ENCODE results near the gene PTPRO. TPM values are rescaled to one million over a fixed set of nuclear protein-coding genes. Genes with fewer than 3 reads are reported as not detected.

Gene PTPRO
- polyA plus RNA-seq, 1 donor from 2014 or later: 9.4 TPM

- peaks cover 0 to 6% (median 1%) of the 10 kb centered on the region in 3 donors for H3K4me1 Mint-ChIP-seq
- no peak overlapping the region for H3K4me3 Mint-ChIP-seq
- peaks cover 2% of the 10 kb centered on the region for H3K36me3 Mint-ChIP-seq
- H3K27me3 Mint-ChIP-seq: peaks cover 24% of the 10 kb centered on the region
- no peaks in the 10 kb centered on the region for H3K9me3 Mint-ChIP-seq
- H3K27ac Mint-ChIP-seq: no peak overlapping the region
Observed at GRCh38 chr12:15323480-15323879, 1.2 kb downstream of the PTPRO start.

DNA sequence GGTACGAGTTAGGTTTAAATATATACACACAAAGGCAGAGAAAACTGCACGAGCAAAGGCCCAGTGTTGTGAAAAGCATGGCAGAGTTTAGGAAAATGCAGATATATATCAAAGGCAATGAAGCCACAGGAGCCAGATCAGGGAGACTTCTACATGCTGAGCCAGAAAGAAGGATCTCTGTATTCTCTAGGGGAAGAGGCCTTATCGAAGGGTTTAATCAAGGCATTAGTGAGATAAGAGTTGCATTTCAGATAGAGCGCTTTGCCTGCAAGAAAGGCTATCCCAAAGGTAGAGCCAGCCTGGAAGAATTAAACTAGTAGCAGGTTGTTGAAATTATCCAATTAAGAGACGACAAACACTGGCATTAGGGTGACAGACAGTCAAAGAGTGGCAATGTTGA, 7.6 kb downstream of the PTPRO start:
- H3K9me3 Mint-ChIP-seq: no peaks in the 10 kb centered on the region
- H3K36me3 Mint-ChIP-seq: no peaks in the 10 kb centered on the region
- H3K4me3 Mint-ChIP-seq: no peak overlapping the region
- H3K27me3 Mint-ChIP-seq: peaks cover 4% of the 10 kb centered on the region
- H3K27ac Mint-ChIP-seq: no peak overlapping the region
- H3K4me1 Mint-ChIP-seq: no peaks in the 10 kb centered on the region

DNA sequence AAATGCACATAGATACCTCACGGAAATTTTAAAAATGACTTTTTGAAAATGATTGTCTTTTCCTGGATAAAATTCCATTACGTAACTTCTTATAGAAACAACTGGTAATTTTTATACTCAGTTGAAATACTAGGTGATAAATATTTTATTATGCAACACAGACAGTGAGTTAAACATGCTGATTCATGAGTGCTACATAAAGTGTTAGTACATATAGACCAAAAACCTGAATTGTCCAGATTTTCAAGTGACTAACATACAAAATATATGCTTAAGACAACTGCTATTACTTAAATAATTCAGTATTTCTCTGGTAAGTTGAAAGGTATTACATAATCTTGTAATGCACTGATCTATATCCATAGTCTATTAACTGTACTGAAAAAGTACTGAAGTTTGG, 11.9 kb downstream of the PTPRO start:
- Mint-ChIP-seq H3K27ac (no peak overlapping the region), H3K4me3 (no peak overlapping the region), H3K4me1 (no peaks in the 10 kb centered on the region), H3K9me3 (no peaks in the 10 kb centered on the region), H3K27me3 (no peaks in the 10 kb centered on the region), H3K36me3 (no peaks in the 10 kb centered on the region)

DNA sequence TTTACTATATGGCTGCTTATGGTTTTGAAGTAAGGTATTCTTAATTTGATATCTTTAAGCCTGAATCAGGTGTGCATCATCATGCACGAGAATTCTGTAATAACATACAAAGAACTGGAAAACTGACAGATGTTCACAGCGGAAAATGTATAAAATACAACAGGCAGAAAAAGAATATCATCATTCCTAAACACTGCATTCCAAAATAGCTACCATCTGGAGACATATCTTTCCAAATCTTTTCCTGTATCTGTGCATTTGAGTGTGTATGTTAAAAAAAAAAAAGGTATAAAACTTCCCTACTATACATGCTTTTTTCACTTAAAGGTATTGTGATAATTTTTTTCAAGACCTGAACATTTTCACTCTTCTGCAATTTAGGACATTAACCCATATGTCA, 13.7 kb downstream of the PTPRO start:
- H3K27me3 Mint-ChIP-seq: no peaks in the 10 kb centered on the region
- H3K27ac Mint-ChIP-seq: no peak overlapping the region
- H3K9me3 Mint-ChIP-seq: no peaks in the 10 kb centered on the region
- H3K4me3 Mint-ChIP-seq: no peak overlapping the region
- H3K36me3 Mint-ChIP-seq: no peaks in the 10 kb centered on the region
- no peaks in the 10 kb centered on the region for H3K4me1 Mint-ChIP-seq

- Mint-ChIP-seq H3K4me1 (no peaks in the 10 kb centered on the region), H3K27me3 (no peaks in the 10 kb centered on the region), H3K9me3 (no peaks in the 10 kb centered on the region), H3K36me3 (no peaks in the 10 kb centered on the region), H3K27ac (no peak overlapping the region), H3K4me3 (no peak overlapping the region)
Observed at GRCh38 chr12:15336768-15337553, 14.7 kb downstream of the PTPRO start.

- no peak overlapping the region for H3K27ac Mint-ChIP-seq
- no peaks in the 10 kb centered on the region for H3K4me1 Mint-ChIP-seq
- H3K4me3 Mint-ChIP-seq: no peak overlapping the region
- H3K27me3 Mint-ChIP-seq: peaks cover 2% of the 10 kb centered on the region
- no peaks in the 10 kb centered on the region for H3K36me3 Mint-ChIP-seq
- peaks cover 0 to 4% (median 3%) of the 10 kb centered on the region in 3 donors for H3K9me3 Mint-ChIP-seq
Observed at GRCh38 chr12:15341371-15341770, 19.1 kb downstream of the PTPRO start.

DNA sequence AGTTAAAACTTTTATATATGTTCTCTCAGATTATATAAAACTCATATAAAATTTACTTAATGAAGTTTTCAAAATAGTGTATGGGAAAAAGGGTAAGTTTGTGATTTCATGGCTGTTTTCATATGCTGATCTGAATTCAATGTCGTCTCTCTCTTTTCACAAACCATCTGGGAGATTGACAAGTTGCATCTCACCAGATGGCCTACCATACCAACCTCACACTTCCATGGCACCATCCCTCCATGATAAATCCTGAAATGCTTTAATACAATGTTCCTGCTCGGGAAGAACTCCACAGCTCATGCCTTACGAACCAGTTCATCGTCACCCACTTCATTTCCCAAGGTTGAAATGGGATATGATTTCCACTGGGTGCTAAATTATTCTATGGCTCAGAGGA, 22.3 kb downstream of the PTPRO start:
- Mint-ChIP-seq H3K9me3 (peaks cover 0 to 4% (median 3%) of the 10 kb centered on the region in 3 donors), H3K4me3 (no peak overlapping the region), H3K27me3 (peaks cover 2% of the 10 kb centered on the region), H3K4me1 (no peaks in the 10 kb centered on the region), H3K27ac (no peak overlapping the region), H3K36me3 (no peaks in the 10 kb centered on the region)

DNA sequence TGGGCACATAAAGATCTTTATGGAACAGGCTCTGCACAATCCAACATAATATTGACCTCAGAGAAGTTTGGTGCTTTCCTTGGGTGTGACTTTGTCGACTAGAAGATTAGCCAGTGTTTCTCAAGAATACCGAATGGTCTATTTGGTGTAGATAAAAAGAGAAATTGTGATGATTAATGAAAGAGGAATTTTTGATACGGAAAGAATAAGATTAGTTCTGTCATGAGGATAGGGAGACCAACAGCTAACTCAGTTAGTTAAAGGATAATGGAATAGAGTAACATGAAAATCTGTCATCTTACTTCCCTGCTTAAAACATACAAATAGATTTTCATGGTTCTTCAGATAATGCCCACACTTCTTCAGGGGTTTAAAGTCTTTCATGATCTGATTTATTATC, 24.2 kb downstream of the PTPRO start:
- Mint-ChIP-seq H3K27me3 (peaks cover 4% of the 10 kb centered on the region), H3K9me3 (peaks cover 0 to 4% (median 3%) of the 10 kb centered on the region in 3 donors), H3K36me3 (no peaks in the 10 kb centered on the region), H3K4me3 (no peak overlapping the region), H3K27ac (no peak overlapping the region), H3K4me1 (no peaks in the 10 kb centered on the region)

DNA sequence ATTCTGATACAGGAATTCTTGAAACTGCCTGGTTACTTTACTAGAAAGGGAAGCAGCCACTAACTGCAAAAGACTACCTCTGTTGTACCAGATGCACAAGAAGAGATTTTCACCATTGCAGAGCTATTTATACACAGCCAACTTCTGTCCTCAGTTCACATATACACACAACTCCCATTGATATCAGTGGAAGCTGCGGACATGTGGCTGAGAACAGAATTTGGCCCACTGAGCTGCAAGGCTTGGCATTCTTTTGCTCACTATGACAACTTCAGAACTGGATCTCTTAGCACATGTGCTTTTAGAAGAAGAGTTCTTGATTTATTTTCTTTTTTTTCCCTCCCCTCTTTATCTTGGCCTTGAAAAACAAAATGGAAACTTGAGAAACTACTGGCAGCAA, 28.3 kb downstream of the PTPRO start:
- Mint-ChIP-seq H3K27ac (no peak overlapping the region), H3K4me3 (no peak overlapping the region), H3K9me3 (peaks cover 0 to 3% (median 0%) of the 10 kb centered on the region in 3 donors), H3K27me3 (peaks cover 2% of the 10 kb centered on the region), H3K36me3 (no peaks in the 10 kb centered on the region), H3K4me1 (no peaks in the 10 kb centered on the region)

- no peaks in the 10 kb centered on the region for H3K9me3 Mint-ChIP-seq
- H3K4me3 Mint-ChIP-seq: no peak overlapping the region
- H3K36me3 Mint-ChIP-seq: no peaks in the 10 kb centered on the region
- H3K27ac Mint-ChIP-seq: no peak overlapping the region
- peaks cover 0 to 1% (median 0%) of the 10 kb centered on the region in 3 donors for H3K4me1 Mint-ChIP-seq
- H3K27me3 Mint-ChIP-seq: peaks cover 1% of the 10 kb centered on the region
Observed at GRCh38 chr12:15355766-15356165, 33.5 kb downstream of the PTPRO start.

- H3K27ac Mint-ChIP-seq: no peak overlapping the region
- no peak overlapping the region for H3K4me3 Mint-ChIP-seq
- no peaks in the 10 kb centered on the region for H3K27me3 Mint-ChIP-seq
- H3K9me3 Mint-ChIP-seq: no peaks in the 10 kb centered on the region
- peaks cover 0 to 1% (median 0%) of the 10 kb centered on the region in 3 donors for H3K4me1 Mint-ChIP-seq
- no peaks in the 10 kb centered on the region for H3K36me3 Mint-ChIP-seq
Observed at GRCh38 chr12:15356951-15357364, 34.6 kb downstream of the PTPRO start.

DNA sequence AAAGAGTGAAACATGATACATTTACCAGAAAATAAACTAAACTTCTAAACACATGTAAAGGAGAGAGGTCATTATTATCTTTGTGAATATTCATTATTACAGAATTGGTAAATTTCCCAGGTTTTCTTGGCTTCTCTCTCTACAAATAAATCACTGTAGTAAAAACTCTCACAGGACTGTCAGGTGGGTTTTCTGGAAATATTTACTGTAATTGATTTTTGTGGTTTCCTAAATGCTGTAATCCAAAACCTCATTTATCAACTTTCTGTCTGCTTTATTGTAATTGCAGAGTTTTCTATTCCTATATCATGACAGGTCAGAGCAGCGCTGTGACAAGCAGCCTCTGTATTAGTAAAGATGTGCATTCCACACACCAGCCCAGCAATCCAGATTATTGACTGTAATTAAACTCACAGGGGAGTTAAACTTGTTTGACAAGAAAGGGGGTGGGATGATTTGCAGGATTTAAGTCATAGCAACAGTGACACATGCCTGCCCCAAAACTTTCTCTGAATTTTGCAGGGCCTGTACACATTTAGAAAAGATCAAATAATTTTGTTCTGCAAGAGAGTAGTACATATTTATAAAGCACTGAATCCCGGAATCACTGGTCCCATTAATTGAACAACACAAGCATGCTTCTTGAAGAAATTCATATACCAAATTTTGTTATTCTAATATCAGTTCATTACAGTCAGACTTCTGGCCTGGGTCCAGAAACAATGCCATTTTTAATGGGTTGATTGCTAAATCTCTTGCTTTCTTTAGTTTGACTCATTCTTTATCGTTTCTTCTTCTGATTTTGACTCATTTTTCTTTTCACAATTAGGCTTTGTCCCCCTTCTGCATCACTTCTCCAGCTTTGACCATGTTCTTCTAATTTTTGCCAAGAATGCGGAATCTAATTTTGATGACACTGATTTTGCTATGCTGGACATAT, 42.2 kb downstream of the PTPRO start:
- Mint-ChIP-seq H3K27ac (no peak overlapping the region), H3K27me3 (peaks cover 8% of the 10 kb centered on the region), H3K4me3 (no peak overlapping the region), H3K4me1 (no peaks in the 10 kb centered on the region), H3K36me3 (no peaks in the 10 kb centered on the region), H3K9me3 (peaks cover 0 to 2% (median 0%) of the 10 kb centered on the region in 3 donors)

GRCh38 chr12:15368812-15369211, 46.5 kb downstream of the PTPRO start:
- H3K4me1 Mint-ChIP-seq: no peaks in the 10 kb centered on the region
- peaks cover 10% of the 10 kb centered on the region for H3K27me3 Mint-ChIP-seq
- H3K4me3 Mint-ChIP-seq: no peak overlapping the region

GRCh38 chr12:15372352-15372751, 50.0 kb downstream of the PTPRO start:
- Mint-ChIP-seq H3K4me1 (no peaks in the 10 kb centered on the region), H3K9me3 (peaks cover 6 to 9% (median 6%) of the 10 kb centered on the region in 3 donors), H3K4me3 (no peak overlapping the region), H3K27me3 (peaks cover 4% of the 10 kb centered on the region), H3K36me3 (no peaks in the 10 kb centered on the region), H3K27ac (no peak overlapping the region)

More at GRCh38 chr12:15368812-15369211, 46.5 kb downstream of the PTPRO start:
- H3K9me3 Mint-ChIP-seq: peaks cover 0 to 2% (median 0%) of the 10 kb centered on the region in 3 donors
- no peaks in the 10 kb centered on the region for H3K36me3 Mint-ChIP-seq
- H3K27ac Mint-ChIP-seq: no peak overlapping the region

DNA sequence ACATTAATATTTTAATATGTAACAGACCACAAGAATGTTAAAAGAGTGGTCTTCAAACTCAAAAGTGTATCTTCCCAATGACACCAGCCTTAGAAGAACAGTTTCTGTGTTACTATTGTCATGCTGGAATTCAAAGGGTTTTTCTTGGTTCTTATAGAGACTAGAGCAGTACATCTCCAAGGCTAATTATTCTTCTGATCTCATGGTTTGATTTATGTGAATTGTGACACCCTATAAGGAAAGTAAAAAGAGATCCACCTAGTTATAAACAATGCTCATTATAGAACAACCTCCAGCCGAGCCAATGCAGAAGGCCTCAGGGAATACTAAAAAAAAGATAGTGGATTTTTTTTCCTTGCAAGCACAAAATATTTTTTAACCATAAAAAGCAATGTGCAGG, 65.5 kb downstream of the PTPRO start:
- Mint-ChIP-seq H3K9me3 (no peaks in the 10 kb centered on the region), H3K36me3 (no peaks in the 10 kb centered on the region), H3K4me1 (no peaks in the 10 kb centered on the region), H3K4me3 (no peak overlapping the region), H3K27ac (no peak overlapping the region), H3K27me3 (no peaks in the 10 kb centered on the region)
